Measurements from ENCODE around the gene NOC2L. TPM values are rescaled to one million over a fixed set of nuclear protein-coding genes. Genes with fewer than 3 reads are reported as not detected.
A peak's percentile ranks its signal among the peaks of the same experiment; 100 is the strongest.
"Not testable (repeated sequence)": the region's sequence is repeated elsewhere in the genome, so short reads cannot be mapped to it uniquely, and the experiment has no call there.

Gene NOC2L
- polyA plus RNA-seq, 2 of the 4 experiments (the other 2 are of a cell fraction) = 48.4 to 73.5 TPM

DNA sequence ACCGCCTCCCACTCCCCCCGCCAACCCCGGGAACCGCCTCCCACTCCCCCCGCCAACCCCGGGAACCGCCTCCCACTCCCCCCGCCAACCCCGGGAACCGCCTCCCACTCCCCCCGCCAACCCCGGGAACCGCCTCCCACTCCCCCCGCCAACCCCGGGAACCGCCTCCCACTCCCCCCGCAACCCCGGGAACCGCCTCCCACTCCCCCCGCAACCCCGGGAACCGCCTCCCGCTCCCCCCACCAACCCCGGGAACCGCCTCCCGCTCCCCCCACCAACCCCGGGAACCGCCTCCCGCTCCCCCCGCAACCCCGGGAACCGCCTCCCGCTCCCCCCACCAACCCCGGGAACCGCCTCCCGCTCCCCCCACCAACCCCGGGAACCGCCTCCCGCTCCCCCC, 17.7 kb upstream of the NOC2L start:
- not testable (repeated sequence) for DNase-seq (ENCODE audit: low read depth in 1 of 2, low spot score in 1 of 2); H3K9me3 ChIP-seq; ATAC-seq; H3K4me1 ChIP-seq; FAIRE-seq
- Histone ChIP-seq H3K27ac (peak overlapping the region in 1 of 2 experiments; percentile 90; a peak in 3 of 6 replicates), H3K4me3 (peak overlapping the region; percentile 38; the same call in 1 of the 3 replicates), H3K4me2 (peak overlapping the region; percentile 82)
- POLR2A ChIA-PET = interaction anchor here (0.9 to 1.4 kb wide), 5 partner anchors 9 to 36 kb away, joined by 3 to 14 read pairs (median 4); partner anchors contain the start of genes NOC2L and PLEKHN1
- CTCF ChIA-PET = interaction anchor here (0.9 to 3.7 kb wide), 10 partner anchors 10 to 110 kb away, joined by 3 to 26 read pairs (median 4); partner anchors contain the start of gene PLEKHN1
- peak; percentile 62 for TF ChIP-seq GATA3 (IDR thresholded peaks at IDR 0.05; ENCODE audit: borderline replicate concordance)
- WGBS (ENCODE audit: missing lambda C conversion rate) = no CpG with 5 or more reads among the region's 39 CpGs

DNA sequence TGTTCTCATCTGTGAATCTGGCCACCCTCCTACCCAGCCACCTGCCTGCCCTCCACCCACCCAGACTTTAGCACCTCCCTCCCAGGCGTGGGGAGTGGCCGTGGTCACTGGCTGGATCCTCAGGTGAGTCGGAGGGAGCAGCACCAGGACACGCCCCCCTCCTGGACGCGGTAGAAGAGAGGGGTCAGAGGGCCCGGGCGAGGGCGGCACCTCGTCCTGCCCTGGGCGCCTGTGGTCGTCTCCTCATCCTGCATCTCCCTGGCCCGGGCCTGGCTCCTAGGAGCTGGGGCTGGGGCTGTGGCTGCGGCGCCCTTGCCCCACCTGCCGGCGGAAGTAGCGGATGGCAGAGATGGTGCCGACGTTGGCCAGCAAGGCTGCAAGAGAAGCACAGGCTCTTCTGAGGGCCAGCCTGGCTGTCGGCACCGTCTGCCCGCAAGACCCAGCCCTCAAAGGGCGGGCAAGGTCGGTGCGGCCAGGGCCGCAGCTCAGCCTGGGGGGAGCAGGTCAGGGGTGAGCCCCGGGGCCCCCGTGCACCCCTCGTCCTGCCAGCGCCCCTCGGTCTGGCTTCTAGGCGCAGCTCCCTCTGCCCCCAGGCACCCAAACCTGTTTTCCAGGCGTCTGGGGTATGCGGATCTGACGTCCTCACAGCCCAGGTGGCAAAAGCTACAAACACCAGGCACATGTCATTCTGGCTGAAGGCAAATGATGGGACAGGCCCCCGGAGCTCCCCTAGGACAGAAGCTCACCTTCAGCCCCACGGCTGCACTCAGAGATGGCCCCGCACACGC, 17.0 kb upstream of the NOC2L start:
- 6% methylated on average over 6 of the region's 40 CpGs for WGBS (ENCODE audit: missing lambda C conversion rate)
- Histone ChIP-seq H3K4me3 (peak overlapping the region; percentile 38), H3K4me1 (peaks cover 7% of the 10 kb centered on the region; the same call in 1 of the 3 replicates), H3K27ac (peak overlapping the region; percentile 69 to 90), H3K9me3 (no peaks in the 10 kb centered on the region), H3K4me2 (peak overlapping the region; percentile 82)
- ATAC-seq (peak; percentile 82 to 94), FAIRE-seq (no peak), DNase-seq (ENCODE audit: low read depth in 1 of 2, low spot score in 1 of 2) (peak; percentile 80 to 84)
- ChIA-PET POLR2A (interaction anchor here (0.9 to 1.4 kb wide), 5 partner anchors 8 to 35 kb away, joined by 3 to 14 read pairs (median 4); partner anchors contain the start of genes NOC2L and PLEKHN1), CTCF (interaction anchor here (0.6 to 3.7 kb wide), 12 partner anchors 8 to 111 kb away, joined by 3 to 26 read pairs (median 3); partner anchors contain the start of gene PLEKHN1)
- no peak for TF ChIP-seq RFX5 (IDR thresholded peaks at IDR 0.05)
- no peak for TF ChIP-seq FOXS1 (CRISPR knock-in tag; IDR thresholded peaks at IDR 0.05)
- TF ChIP-seq RAD21 (conservative IDR thresholded peaks at IDR 0.05 in 1 of 2, IDR thresholded peaks at IDR 0.05 in 1 of 2) = peak; percentile 52 to 54
- TF ChIP-seq HOXA7 (CRISPR knock-in tag; IDR thresholded peaks at IDR 0.05) = no peak
- TF ChIP-seq CHD4 (IDR thresholded peaks at IDR 0.05; ENCODE audit: borderline replicate concordance) = no peak
- TF ChIP-seq, protein P1, sequence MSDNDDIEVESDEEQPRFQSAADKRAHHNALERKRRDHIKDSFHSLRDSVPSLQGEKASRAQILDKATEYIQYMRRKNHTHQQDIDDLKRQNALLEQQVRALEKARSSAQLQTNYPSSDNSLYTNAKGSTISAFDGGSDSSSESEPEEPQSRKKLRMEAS (IDR thresholded peaks at IDR 0.05) = 0 out of 2 replicates have a peak, but pooled peaks have one; percentile 25
- TF ChIP-seq ZSCAN20 (CRISPR knock-in tag; IDR thresholded peaks at IDR 0.05) = no peak
- TF ChIP-seq ESRRA (IDR thresholded peaks at IDR 0.05; ENCODE audit: borderline replicate concordance, low read length) = no peak
- TF ChIP-seq, protein P2, sequence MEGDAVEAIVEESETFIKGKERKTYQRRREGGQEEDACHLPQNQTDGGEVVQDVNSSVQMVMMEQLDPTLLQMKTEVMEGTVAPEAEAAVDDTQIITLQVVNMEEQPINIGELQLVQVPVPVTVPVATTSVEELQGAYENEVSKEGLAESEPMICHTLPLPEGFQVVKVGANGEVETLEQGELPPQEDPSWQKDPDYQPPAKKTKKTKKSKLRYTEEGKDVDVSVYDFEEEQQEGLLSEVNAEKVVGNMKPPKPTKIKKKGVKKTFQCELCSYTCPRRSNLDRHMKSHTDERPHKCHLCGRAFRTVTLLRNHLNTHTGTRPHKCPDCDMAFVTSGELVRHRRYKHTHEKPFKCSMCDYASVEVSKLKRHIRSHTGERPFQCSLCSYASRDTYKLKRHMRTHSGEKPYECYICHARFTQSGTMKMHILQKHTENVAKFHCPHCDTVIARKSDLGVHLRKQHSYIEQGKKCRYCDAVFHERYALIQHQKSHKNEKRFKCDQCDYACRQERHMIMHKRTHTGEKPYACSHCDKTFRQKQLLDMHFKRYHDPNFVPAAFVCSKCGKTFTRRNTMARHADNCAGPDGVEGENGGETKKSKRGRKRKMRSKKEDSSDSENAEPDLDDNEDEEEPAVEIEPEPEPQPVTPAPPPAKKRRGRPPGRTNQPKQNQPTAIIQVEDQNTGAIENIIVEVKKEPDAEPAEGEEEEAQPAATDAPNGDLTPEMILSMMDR (IDR thresholded peaks at IDR 0.05) = peak; percentile 35; the same call in 2 of the 3 replicates
- TF ChIP-seq, protein P3, sequence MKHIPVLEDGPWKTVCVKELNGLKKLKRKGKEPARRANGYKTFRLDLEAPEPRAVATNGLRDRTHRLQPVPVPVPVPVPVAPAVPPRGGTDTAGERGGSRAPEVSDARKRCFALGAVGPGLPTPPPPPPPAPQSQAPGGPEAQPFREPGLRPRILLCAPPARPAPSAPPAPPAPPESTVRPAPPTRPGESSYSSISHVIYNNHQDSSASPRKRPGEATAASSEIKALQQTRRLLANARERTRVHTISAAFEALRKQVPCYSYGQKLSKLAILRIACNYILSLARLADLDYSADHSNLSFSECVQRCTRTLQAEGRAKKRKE (CRISPR knock-in tag; IDR thresholded peaks at IDR 0.05; ENCODE audit: low read depth) = no peak
- peak; percentile 58 for TF ChIP-seq SMC3 (IDR thresholded peaks at IDR 0.05)
- TF ChIP-seq, protein P4, sequence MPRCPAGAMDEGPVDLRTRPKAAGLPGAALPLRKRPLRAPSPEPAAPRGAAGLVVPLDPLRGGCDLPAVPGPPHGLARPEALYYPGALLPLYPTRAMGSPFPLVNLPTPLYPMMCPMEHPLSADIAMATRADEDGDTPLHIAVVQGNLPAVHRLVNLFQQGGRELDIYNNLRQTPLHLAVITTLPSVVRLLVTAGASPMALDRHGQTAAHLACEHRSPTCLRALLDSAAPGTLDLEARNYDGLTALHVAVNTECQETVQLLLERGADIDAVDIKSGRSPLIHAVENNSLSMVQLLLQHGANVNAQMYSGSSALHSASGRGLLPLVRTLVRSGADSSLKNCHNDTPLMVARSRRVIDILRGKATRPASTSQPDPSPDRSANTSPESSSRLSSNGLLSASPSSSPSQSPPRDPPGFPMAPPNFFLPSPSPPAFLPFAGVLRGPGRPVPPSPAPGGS (IDR thresholded peaks at IDR 0.05) = no peak
- no peak for TF ChIP-seq ZC3H11A (IDR thresholded peaks at IDR 0.05)
- TF ChIP-seq PHF8 (IDR thresholded peaks at IDR 0.05; ENCODE audit: borderline replicate concordance, low read depth) = no peak
- TF ChIP-seq BHLHE40 (IDR thresholded peaks at IDR 0.05; ENCODE audit: low read depth, low read length) = no peak
- no peak for TF ChIP-seq HEYL (CRISPR knock-in tag; IDR thresholded peaks at IDR 0.05)
- 0 out of 2 replicates have a peak, but pooled peaks have one; percentile 11 for TF ChIP-seq MAZ (IDR thresholded peaks at IDR 0.05; ENCODE audit: borderline replicate concordance, low read depth, low read length)
- no peak for TF ChIP-seq CBX8 (IDR thresholded peaks at IDR 0.05)
- TF ChIP-seq NR3C1 (IDR thresholded peaks at IDR 0.05) = no peak
- TF ChIP-seq, protein P5, sequence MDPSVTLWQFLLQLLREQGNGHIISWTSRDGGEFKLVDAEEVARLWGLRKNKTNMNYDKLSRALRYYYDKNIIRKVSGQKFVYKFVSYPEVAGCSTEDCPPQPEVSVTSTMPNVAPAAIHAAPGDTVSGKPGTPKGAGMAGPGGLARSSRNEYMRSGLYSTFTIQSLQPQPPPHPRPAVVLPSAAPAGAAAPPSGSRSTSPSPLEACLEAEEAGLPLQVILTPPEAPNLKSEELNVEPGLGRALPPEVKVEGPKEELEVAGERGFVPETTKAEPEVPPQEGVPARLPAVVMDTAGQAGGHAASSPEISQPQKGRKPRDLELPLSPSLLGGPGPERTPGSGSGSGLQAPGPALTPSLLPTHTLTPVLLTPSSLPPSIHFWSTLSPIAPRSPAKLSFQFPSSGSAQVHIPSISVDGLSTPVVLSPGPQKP (IDR thresholded peaks at IDR 0.05; ENCODE audit: low read depth, low read length) = no peak
- TF ChIP-seq POLR2AphosphoS2 (conservative IDR thresholded peaks at IDR 0.05; ENCODE audit: low read length) = no peak
- no peak for TF ChIP-seq TP53 (CRISPR knock-in tag; IDR thresholded peaks at IDR 0.05)
- no peak for TF ChIP-seq KDM1A (IDR thresholded peaks at IDR 0.05; ENCODE audit: low read depth)
- TF ChIP-seq, protein P6, sequence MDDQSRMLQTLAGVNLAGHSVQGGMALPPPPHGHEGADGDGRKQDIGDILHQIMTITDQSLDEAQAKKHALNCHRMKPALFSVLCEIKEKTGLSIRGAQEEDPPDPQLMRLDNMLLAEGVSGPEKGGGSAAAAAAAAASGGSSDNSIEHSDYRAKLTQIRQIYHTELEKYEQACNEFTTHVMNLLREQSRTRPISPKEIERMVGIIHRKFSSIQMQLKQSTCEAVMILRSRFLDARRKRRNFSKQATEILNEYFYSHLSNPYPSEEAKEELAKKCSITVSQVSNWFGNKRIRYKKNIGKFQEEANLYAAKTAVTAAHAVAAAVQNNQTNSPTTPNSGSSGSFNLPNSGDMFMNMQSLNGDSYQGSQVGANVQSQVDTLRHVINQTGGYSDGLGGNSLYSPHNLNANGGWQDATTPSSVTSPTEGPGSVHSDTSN (IDR thresholded peaks at IDR 0.05) = no peak

Measured in A549 (cell line).